Trophoblast cell (in vitro differentiated cells and primary cell): ENCODE measurements around the gene MYPN.

Source experiments
- DNase-seq, 2 donors: peaks; one replicate each; pipeline ENCODE4 v3.0.0-alpha.2; 2016
- H2AFZ ChIP-seq: 2 replicates; pipeline ENCODE4 v1.6.1; 2013; ENCODE audit warnings: low read length, moderate library complexity, mild to moderate bottlenecking; ENCODE audit not compliant: insufficient read depth, poor library complexity
- H2AK5ac ChIP-seq: 2 replicates; pipeline ENCODE4 v1.6.1; 2013; ENCODE audit warnings: mild to moderate bottlenecking, low read length
- H2BK120ac ChIP-seq: 2 replicates; pipeline ENCODE4 v1.6.1; 2013; ENCODE audit warnings: low read length, mild to moderate bottlenecking, moderate library complexity; ENCODE audit not compliant: insufficient read depth, poor library complexity
- H2BK12ac ChIP-seq: 2 replicates; pipeline ENCODE4 v1.6.1; 2013; ENCODE audit warnings: mild to moderate bottlenecking, low read length, moderate library complexity
- H2BK5ac ChIP-seq: 2 replicates; pipeline ENCODE4 v1.6.1; 2013; ENCODE audit warnings: low read length, low read depth, moderate library complexity, mild to moderate bottlenecking; ENCODE audit not compliant: poor library complexity
- H3K14ac ChIP-seq: 2 replicates; pipeline ENCODE4 v1.6.1; 2013; ENCODE audit warnings: mild to moderate bottlenecking, low read length
- H3K18ac ChIP-seq: 2 replicates; pipeline ENCODE4 v1.6.1; 2013; ENCODE audit warnings: mild to moderate bottlenecking, low read length
- H3K23ac ChIP-seq: 2 replicates; pipeline ENCODE4 v1.6.1; 2013; ENCODE audit warnings: low read length
- H3K27ac ChIP-seq: 2 replicates; pipeline ENCODE4 v1.5.1; 2013; ENCODE audit warnings: low read depth, mild to moderate bottlenecking, inconsistent platforms, low read length, moderate library complexity
- H3K27me3 ChIP-seq: 2 replicates; pipeline ENCODE4 v1.6.1; 2013; ENCODE audit warnings: inconsistent platforms, mild to moderate bottlenecking, low read length, moderate library complexity; ENCODE audit not compliant: insufficient read depth
- H3K36me3 ChIP-seq, 2 experiments: 1 replicate in 1 of 2; 2 replicates in 1 of 2; pipeline ENCODE4 v1.6.1; 2013; ENCODE audit warnings: low read length in 2 of 2, mild to moderate bottlenecking in 2 of 2, moderate library complexity in 1 of 2; ENCODE audit not compliant: insufficient read depth in 2 of 2, control insufficient read depth in 1 of 2
- H3K4ac ChIP-seq: 2 replicates; pipeline ENCODE4 v1.6.1; 2013; ENCODE audit warnings: low read depth, mild to moderate bottlenecking, low read length, moderate library complexity
- H3K4me1 ChIP-seq, 2 experiments: 1 replicate in 1 of 2; 2 replicates in 1 of 2; pipeline ENCODE4 v1.6.1; 2013; ENCODE audit warnings: low read length in 2 of 2, mild to moderate bottlenecking in 2 of 2, moderate library complexity in 1 of 2; ENCODE audit not compliant: insufficient read depth in 2 of 2, control insufficient read depth in 1 of 2
- H3K4me2 ChIP-seq: 2 replicates; pipeline ENCODE4 v1.6.1; 2013; ENCODE audit warnings: inconsistent platforms, mild to moderate bottlenecking, low read length, moderate library complexity
- H3K4me3 ChIP-seq: 2 replicates; pipeline ENCODE4 v1.5.1; 2013; ENCODE audit warnings: mild to moderate bottlenecking, low read depth, low read length, inconsistent platforms
- H3K79me1 ChIP-seq: one replicate; pipeline ENCODE4 v1.6.1; 2013; ENCODE audit warnings: low read length
- H3K79me2 ChIP-seq: 2 replicates; pipeline ENCODE4 v1.6.1; 2013; ENCODE audit warnings: low read length, mild to moderate bottlenecking; ENCODE audit not compliant: control insufficient read depth, insufficient read depth, poor library complexity
- H3K9ac ChIP-seq: 2 replicates; pipeline ENCODE4 v1.6.1; 2013; ENCODE audit warnings: mild to moderate bottlenecking, low read length
- H3K9me3 ChIP-seq: 2 replicates; pipeline ENCODE4 v1.6.1; 2013; ENCODE audit warnings: low read depth, mild to moderate bottlenecking, control low read depth, inconsistent platforms, low read length; ENCODE audit not compliant: insufficient read depth
- H4K12ac ChIP-seq: 2 replicates; pipeline ENCODE4 v1.6.1; 2013; ENCODE audit warnings: low read depth, mild to moderate bottlenecking, low read length, moderate library complexity
- H4K8ac ChIP-seq: 2 replicates; pipeline ENCODE4 v1.6.1; 2013; ENCODE audit warnings: low read depth, mild to moderate bottlenecking, low read length, moderate library complexity
- H4K91ac ChIP-seq: one replicate; pipeline ENCODE4 v1.6.1; 2013; ENCODE audit warnings: low read depth, mild to moderate bottlenecking, low read length, moderate library complexity
- WGBS: extraction: QIAGEN DNeasy Blood & Tissue Kit; methylation state at CpG from one replicate; pipeline ENCODE4 v1.1.7; 2013; ENCODE audit warnings: missing lambda C conversion rate; ENCODE audit not compliant: insufficient read length, insufficient coverage; ENCODE audit errors: extremely low coverage; 5-methylcytosine and 5-hydroxymethylcytosine counted together

MYPN gene

GRCh38 chr10:68151453-68151852 is 42.2 kb downstream of the MYPN start:
- Histone ChIP-seq H2BK12ac (no peak overlapping the region), H2AFZ (no peak overlapping the region), H3K79me1 (no peaks in the 10 kb centered on the region), H3K27me3 (no peaks in the 10 kb centered on the region), H2BK120ac (no peak overlapping the region), H3K9me3 (no peaks in the 10 kb centered on the region), H3K4me2 (no peak overlapping the region), H3K4ac (no peak overlapping the region), H2AK5ac (no peak overlapping the region), H3K27ac (no peak overlapping the region), H3K14ac (no peak overlapping the region), H3K23ac (no peak overlapping the region), H4K8ac (no peak overlapping the region), H3K9ac (no peak overlapping the region), H3K4me1 (peaks cover 2 to 6% of the 10 kb centered on the region in 2 experiments), H3K36me3 (no peaks in the 10 kb centered on the region), H3K4me3 (no peak overlapping the region), H3K18ac (no peak overlapping the region), H3K79me2 (no peaks in the 10 kb centered on the region), H4K12ac (no peak overlapping the region), H2BK5ac (no peak overlapping the region), H4K91ac (no peak overlapping the region)
- no peak for DNase-seq
- WGBS = no CpG with 5 or more reads among the region's 1 CpG

DNA sequence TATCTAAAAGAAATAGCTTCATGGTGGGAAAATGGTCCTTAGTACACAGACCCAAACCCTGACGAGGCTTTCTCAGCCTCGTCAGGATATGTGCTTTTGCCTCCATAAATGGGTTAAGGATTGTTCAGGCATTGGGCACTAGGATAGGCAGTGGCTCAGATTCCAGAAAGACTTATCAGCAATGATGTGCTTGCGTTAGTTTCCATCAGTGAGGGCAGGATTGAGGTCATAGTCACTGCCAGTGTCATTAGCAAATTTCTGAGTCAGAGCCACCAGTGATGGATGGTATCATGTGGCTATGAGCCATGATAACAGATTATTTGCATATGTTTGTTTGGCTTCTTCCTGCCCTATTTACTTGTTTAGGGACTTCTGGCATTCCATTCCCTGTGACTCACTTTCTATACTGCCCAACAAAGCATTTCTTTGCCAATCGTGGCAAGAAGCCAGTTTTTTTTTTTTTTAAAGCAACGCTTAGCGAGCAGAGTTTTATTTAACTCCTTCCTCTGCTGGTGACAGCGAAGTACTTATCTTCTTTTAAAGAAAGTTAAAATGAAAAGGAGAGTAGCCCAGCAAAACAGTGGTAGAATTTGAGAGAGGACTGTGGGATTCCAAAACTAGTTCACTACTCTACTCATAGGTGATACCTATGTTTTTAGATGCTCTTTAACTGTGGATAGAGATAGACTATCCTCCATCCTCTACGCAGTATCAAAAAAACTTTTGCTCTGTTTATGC is 44.4 kb downstream of the MYPN start:
- no peak overlapping the region for H2AFZ ChIP-seq
- DNase-seq = peak; percentile 90 to 96
- no peak overlapping the region for H2AK5ac ChIP-seq
- no peaks in the 10 kb centered on the region for H3K36me3 ChIP-seq
- H3K79me2 ChIP-seq = no peaks in the 10 kb centered on the region
- H4K8ac ChIP-seq = no peak overlapping the region
- no peak overlapping the region for H4K91ac ChIP-seq
- no CpG with 5 or more reads among the region's 8 CpGs for WGBS
- H3K4me3 ChIP-seq = no peak overlapping the region
- no peaks in the 10 kb centered on the region for H3K79me1 ChIP-seq
- H3K4me1 ChIP-seq = peaks cover 2 to 6% of the 10 kb centered on the region in 2 experiments
- no peak overlapping the region for H3K18ac ChIP-seq
- H4K12ac ChIP-seq = no peak overlapping the region
- no peaks in the 10 kb centered on the region for H3K27me3 ChIP-seq
- H3K9me3 ChIP-seq = no peaks in the 10 kb centered on the region
- H2BK5ac ChIP-seq = no peak overlapping the region
- peak overlapping the region; percentile 41 for H3K4me2 ChIP-seq
- no peak overlapping the region for H2BK120ac ChIP-seq
- H3K23ac ChIP-seq = no peak overlapping the region
- H3K4ac ChIP-seq = no peak overlapping the region
- H3K27ac ChIP-seq = no peak overlapping the region
- no peak overlapping the region for H3K14ac ChIP-seq
- H3K9ac ChIP-seq = no peak overlapping the region
- H2BK12ac ChIP-seq = no peak overlapping the region

- Histone ChIP-seq H3K27me3 (no peaks in the 10 kb centered on the region), H3K4me1 (peaks cover 2 to 6% of the 10 kb centered on the region in 2 experiments), H3K4me2 (no peak overlapping the region), H3K4ac (no peak overlapping the region), H3K27ac (no peak overlapping the region), H4K8ac (no peak overlapping the region), H2BK5ac (no peak overlapping the region), H4K91ac (no peak overlapping the region), H3K4me3 (no peak overlapping the region), H3K9ac (no peak overlapping the region), H3K18ac (no peak overlapping the region), H3K14ac (no peak overlapping the region), H2BK120ac (no peak overlapping the region), H3K36me3 (no peaks in the 10 kb centered on the region), H4K12ac (no peak overlapping the region), H3K79me2 (no peaks in the 10 kb centered on the region), H2AFZ (no peak overlapping the region), H3K9me3 (no peaks in the 10 kb centered on the region), H2BK12ac (no peak overlapping the region), H2AK5ac (no peak overlapping the region), H3K79me1 (no peaks in the 10 kb centered on the region), H3K23ac (no peak overlapping the region)
- WGBS = no CpG with 5 or more reads among the region's 3 CpGs
- no peak for DNase-seq
Measured at GRCh38 chr10:68154211-68154497, 44.9 kb downstream of the MYPN start.

DNA sequence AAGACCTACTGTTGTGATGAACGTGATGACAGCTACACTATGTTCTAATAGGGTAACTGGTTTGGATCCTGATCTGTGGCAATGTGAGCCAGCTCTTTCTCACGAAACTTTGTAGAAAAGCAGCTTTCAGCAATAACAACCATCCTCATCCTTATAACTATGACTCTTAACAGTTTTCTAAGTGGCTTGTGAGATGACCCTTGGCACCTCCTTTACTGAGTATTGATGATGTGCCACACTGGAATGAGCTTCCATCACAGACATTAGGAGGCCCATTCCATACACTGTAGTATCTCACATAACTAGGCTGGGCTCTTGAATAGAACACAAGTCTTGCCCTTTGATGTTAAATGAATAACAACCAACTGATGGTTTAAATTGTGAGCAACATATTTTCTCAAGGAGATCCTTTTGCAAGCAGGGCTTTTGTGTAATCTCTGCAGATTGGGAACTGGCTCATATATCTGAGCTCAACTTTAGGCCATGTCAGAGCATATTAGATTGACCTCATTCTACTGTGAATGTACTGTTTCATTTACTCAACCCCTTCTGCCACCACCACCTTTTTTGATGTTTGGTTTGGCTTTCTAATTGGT is 46.4 kb downstream of the MYPN start:
- Histone ChIP-seq H3K79me2 (no peaks in the 10 kb centered on the region), H4K12ac (no peak overlapping the region), H3K14ac (no peak overlapping the region), H3K4ac (no peak overlapping the region), H3K23ac (no peak overlapping the region), H4K8ac (no peak overlapping the region), H3K18ac (no peak overlapping the region), H3K27ac (no peak overlapping the region), H3K4me1 (peaks cover 2 to 6% of the 10 kb centered on the region in 2 experiments), H3K4me3 (no peak overlapping the region), H3K36me3 (no peaks in the 10 kb centered on the region), H4K91ac (no peak overlapping the region), H2AFZ (no peak overlapping the region), H3K9me3 (no peaks in the 10 kb centered on the region), H2BK120ac (no peak overlapping the region), H2AK5ac (no peak overlapping the region), H3K79me1 (no peaks in the 10 kb centered on the region), H3K9ac (no peak overlapping the region), H2BK5ac (no peak overlapping the region), H2BK12ac (no peak overlapping the region), H3K4me2 (no peak overlapping the region), H3K27me3 (no peaks in the 10 kb centered on the region)
- no peak for DNase-seq
- WGBS = no CpG with 5 or more reads among the region's 2 CpGs
